Spinal cord (tissue), 10 donors: ENCODE data around the gene MIA2. TPM values are rescaled to one million over a fixed set of nuclear protein-coding genes. Genes with fewer than 3 reads are reported as not detected.
A peak's percentile ranks its signal among the peaks of the same experiment; 100 is the strongest.
"Not testable (repeated sequence)": the region's sequence is repeated elsewhere in the genome, so short reads cannot be mapped to it uniquely, and the experiment has no call there.

Experiments
- DNase-seq, 6 donors: peaks; one replicate each; pipeline versions ENCODE4 v3.0.0 to v3.0.0-alpha.2; 2013 to 2015; ENCODE audit warnings: low spot score in 6 of 6, low read depth in 4 of 6
- H3K27ac ChIP-seq: one replicate; pipeline ENCODE4 v1.5.1; 2013; ENCODE audit warnings: low read depth, low read length, control low read depth
- H3K27me3 ChIP-seq: one replicate; pipeline ENCODE4 v1.6.1; 2013; ENCODE audit warnings: low read length; ENCODE audit not compliant: control insufficient read depth, insufficient read depth
- H3K36me3 ChIP-seq: one replicate; pipeline ENCODE4 v1.6.1; 2013; ENCODE audit warnings: low read length; ENCODE audit not compliant: control insufficient read depth, insufficient read depth
- H3K4me1 ChIP-seq: one replicate; pipeline ENCODE4 v1.6.1; 2013; ENCODE audit warnings: low read length; ENCODE audit not compliant: control insufficient read depth, insufficient read depth
- H3K4me3 ChIP-seq: one replicate; pipeline ENCODE4 v1.5.1; 2013; ENCODE audit warnings: low read depth, low read length, control low read depth
- H3K9me3 ChIP-seq: one replicate; pipeline ENCODE4 v1.6.1; 2013; ENCODE audit warnings: low read length; ENCODE audit not compliant: control insufficient read depth, insufficient read depth
- WGBS: methylation state at CpG from one replicate; pipeline ENCODE4 v1.1.5; 2013; ENCODE audit warnings: missing lambda C conversion rate; ENCODE audit not compliant: insufficient coverage; 5-methylcytosine and 5-hydroxymethylcytosine counted together
- polyA plus RNA-seq, 2 donors: library from polyadenylated mRNA; unstranded; fragments of 120-200 nt; gene quantifications; one replicate each; pipeline ENCODE4 v1.2.1, GENCODE V29; 2013; ENCODE audit not compliant: insufficient read length in 2 of 2
- total RNA-seq, 2 donors: library from RNA; depleted of rRNA in 1 of 2; stranded (reverse); fragments of 120-200 nt in 1 of 2; fragments of >200 nt in 1 of 2; gene quantifications; one replicate each; pipeline versions ENCODE4 v1.2.3 to v1.2.4, GENCODE V29; 2013 to 2014
- donor health status: healthy.

Gene MIA2
- total and polyA plus RNA-seq, 4 donors = 14.2 to 31.1 (median 24.4) TPM

DNA sequence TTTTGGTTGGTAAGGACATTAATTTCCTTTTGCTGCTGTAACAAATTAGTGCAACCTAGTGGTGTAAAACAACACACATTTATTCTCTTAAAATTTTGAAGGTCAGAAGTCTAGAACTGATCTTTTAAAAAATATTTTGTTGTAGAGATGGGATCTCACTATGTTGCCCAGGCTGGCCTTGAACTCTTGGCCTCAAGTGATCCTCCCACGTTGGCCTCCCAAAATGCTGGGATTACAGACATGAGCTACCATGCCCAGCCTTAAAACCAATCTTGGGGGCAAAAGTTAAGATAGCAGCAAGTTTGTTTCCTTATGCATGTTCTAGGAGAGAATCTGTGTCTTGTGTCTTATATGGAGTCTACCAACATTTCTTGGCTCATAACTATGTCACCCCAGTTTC is 55.8 kb downstream of the MIA2 start:
- no peak for DNase-seq
- no peaks in the 10 kb centered on the region for H3K27me3 ChIP-seq
- no peaks in the 10 kb centered on the region for H3K4me1 ChIP-seq
- H3K36me3 ChIP-seq = peaks cover 6% of the 10 kb centered on the region
- no peaks in the 10 kb centered on the region for H3K9me3 ChIP-seq
- no peak overlapping the region for H3K27ac ChIP-seq
- no peak overlapping the region for H3K4me3 ChIP-seq
- WGBS = 80% methylated on average over 1 of the region's 1 CpG

- no peak overlapping the region for H3K4me3 ChIP-seq
- no peaks in the 10 kb centered on the region for H3K4me1 ChIP-seq
- no peaks in the 10 kb centered on the region for H3K27me3 ChIP-seq
- H3K9me3 ChIP-seq = no peaks in the 10 kb centered on the region
- no peak for DNase-seq
- no peak overlapping the region for H3K27ac ChIP-seq
- peaks cover 4% of the 10 kb centered on the region for H3K36me3 ChIP-seq
- 100% methylated on average over 1 of the region's 4 CpGs for WGBS
Measured at GRCh38 chr14:39291701-39292100, 58.0 kb downstream of the MIA2 start.

- no CpG with 5 or more reads among the region's 2 CpGs for WGBS
- Histone ChIP-seq H3K9me3 (no peaks in the 10 kb centered on the region), H3K27me3 (no peaks in the 10 kb centered on the region), H3K4me1 (no peaks in the 10 kb centered on the region), H3K27ac (no peak overlapping the region), H3K4me3 (no peak overlapping the region), H3K36me3 (peaks cover 9% of the 10 kb centered on the region)
- no peak for DNase-seq
Measured at GRCh38 chr14:39293629-39294028, 59.9 kb downstream of the MIA2 start.

DNA sequence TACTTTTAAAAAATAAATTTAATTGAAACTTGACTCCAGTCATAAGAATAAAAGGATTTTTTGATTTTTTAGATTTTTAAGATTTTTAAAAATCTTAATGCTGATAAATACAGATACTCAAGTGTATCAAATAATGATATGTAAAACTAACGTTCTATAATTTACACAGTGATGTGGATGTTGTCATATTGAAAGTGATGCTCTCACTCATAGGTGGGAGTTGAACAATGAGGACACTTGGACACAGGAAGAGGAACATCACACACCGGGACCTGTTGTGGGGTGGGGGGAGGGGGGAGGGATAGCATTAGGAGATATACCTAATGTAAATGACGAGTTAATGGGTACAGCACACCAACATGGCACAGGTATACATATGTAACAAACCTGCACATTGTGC is 66.7 kb downstream of the MIA2 start:
- no CpG with 5 or more reads among the region's 3 CpGs for WGBS
- not testable (repeated sequence) for DNase-seq

GRCh38 chr14:39302124-39302810 is 68.6 kb downstream of the MIA2 start:
- H3K4me1 ChIP-seq = no peaks in the 10 kb centered on the region
- peak in 1 of 6 donors; percentile 2 for DNase-seq
- H3K36me3 ChIP-seq = peaks cover 6% of the 10 kb centered on the region
- no peak overlapping the region for H3K4me3 ChIP-seq
- H3K9me3 ChIP-seq = no peaks in the 10 kb centered on the region
- H3K27me3 ChIP-seq = no peaks in the 10 kb centered on the region
- 100% methylated on average over 2 of the region's 4 CpGs for WGBS
- H3K27ac ChIP-seq = no peak overlapping the region

More for the DNA sequence above, 66.7 kb downstream of the MIA2 start:
- H3K36me3 ChIP-seq = peaks cover 12% of the 10 kb centered on the region
- not testable (repeated sequence) for H3K27ac ChIP-seq, H3K9me3 ChIP-seq, H3K4me1 ChIP-seq, H3K27me3 ChIP-seq, H3K4me3 ChIP-seq

DNA sequence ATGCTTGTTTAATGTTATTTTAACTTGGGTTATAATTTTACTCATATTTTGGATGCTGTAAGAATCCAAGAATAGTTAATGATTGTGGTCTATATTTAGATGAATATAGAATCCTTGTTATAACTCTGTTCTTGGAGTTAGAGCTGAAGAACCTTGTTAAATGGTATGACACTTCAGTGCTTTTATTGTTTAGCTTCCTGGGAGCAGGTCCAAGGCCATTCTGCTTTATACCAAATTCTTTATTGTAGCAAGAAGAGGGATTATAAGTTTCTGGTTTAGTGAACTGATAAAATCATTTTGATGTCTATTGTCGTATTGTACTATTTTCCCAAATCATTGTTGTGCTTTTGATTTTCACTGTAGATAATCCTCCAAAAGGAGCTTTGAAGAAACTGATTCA is 69.4 kb downstream of the MIA2 start:
- no peak for DNase-seq
- no peaks in the 10 kb centered on the region for H3K4me1 ChIP-seq
- H3K27me3 ChIP-seq = no peaks in the 10 kb centered on the region
- no peak overlapping the region for H3K27ac ChIP-seq
- no peaks in the 10 kb centered on the region for H3K9me3 ChIP-seq
- WGBS = no CpG with 5 or more reads among the region's 1 CpG
- peaks cover 3% of the 10 kb centered on the region for H3K36me3 ChIP-seq
- no peak overlapping the region for H3K4me3 ChIP-seq

DNA sequence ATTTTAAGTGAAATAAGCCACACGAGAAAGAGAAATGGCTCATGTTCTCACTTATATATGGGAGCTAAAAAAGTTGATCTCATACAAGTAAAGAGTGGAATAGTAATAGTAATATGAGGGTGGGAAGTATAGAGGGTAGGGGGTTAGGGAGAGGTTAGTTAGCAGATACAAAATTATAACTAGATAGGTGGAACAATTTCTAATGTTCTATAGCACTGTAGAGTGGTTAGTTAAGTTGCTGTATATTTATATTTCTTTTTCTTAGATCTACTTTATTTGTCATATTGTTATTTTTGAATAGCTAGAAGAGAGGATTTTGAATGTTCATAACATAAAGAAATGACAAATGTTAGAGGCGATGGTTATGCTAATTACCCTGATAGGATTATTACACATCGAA is 74.1 kb downstream of the MIA2 start:
- no peak for DNase-seq
- no peaks in the 10 kb centered on the region for H3K27me3 ChIP-seq
- 60% methylated on average over 1 of the region's 3 CpGs for WGBS
- no peak overlapping the region for H3K4me3 ChIP-seq
- no peaks in the 10 kb centered on the region for H3K4me1 ChIP-seq
- H3K27ac ChIP-seq = no peak overlapping the region
- no peaks in the 10 kb centered on the region for H3K36me3 ChIP-seq
- no peaks in the 10 kb centered on the region for H3K9me3 ChIP-seq

- Histone ChIP-seq H3K4me1 (no peaks in the 10 kb centered on the region), H3K36me3 (peaks cover 3% of the 10 kb centered on the region), H3K4me3 (no peak overlapping the region), H3K27me3 (no peaks in the 10 kb centered on the region), H3K27ac (no peak overlapping the region), H3K9me3 (no peaks in the 10 kb centered on the region)
- no peak for DNase-seq
Measured at GRCh38 chr14:39310051-39310450, 76.3 kb downstream of the MIA2 start.

DNA sequence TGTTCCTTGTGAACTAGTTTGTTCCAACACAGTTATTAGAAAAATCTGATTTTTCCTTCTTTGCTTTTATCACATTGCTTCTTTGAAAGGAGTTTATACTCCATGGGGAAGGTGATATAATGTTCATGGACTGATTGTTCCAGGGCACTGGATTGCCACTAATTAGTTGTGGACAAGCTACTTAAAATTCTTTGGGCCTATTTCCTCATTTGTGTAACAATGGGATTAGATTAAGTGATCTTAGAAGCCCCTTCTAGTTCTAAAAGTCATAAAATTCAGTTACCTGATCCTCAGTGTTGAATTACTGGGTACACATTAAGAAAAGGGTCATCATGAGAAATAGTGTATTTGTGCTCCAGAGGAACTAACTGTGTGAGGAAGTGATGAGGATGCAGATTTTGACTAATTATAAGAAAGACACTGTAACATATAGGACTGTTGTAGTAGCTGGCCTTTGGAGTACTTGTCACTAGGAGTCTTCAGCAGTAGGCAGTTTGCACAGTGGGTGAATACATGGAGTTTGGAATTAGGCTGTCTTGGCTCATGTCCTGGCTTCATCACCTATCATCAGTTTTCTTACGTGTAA is 82.2 kb downstream of the MIA2 start:
- WGBS = no CpG with 5 or more reads among the region's 1 CpG
- no peaks in the 10 kb centered on the region for H3K4me1 ChIP-seq

DNA sequence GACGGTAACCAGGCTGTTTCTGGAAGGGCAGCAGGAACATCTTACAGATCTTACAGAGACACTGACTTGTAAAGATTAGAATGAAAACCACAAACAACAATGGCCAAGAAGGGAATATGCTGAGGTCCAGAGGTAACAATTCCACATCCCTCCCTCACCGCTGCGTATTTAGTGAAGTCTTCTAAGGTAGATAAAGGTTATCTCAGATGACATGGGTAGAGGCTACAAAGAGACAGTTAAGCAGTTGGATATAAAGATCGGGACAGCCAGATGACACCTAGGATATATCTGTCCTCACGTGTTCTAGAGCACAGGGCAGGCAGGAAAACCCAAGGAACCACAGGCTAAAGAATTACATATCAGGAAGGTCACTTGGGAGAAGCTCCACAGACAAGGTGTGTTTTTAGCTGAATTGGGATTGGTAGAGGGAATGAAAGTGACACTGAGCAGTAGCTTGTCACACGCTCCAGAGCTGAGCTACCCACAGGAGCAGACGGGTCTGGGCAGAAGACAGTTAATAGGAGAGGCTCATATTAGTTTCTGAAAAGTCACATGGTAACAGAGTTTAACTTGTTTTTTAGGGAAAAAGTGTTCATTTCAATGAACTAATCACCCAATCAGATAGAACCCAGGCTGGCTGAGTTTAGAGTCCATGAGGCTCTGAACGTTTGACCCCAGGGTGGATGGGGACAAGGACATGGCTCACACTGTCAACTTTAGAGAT is 83.3 kb downstream of the MIA2 start:
- no peaks in the 10 kb centered on the region for H3K4me1 ChIP-seq
- H3K27ac ChIP-seq = no peak overlapping the region
- WGBS = 92% methylated on average over 3 of the region's 8 CpGs
- peaks cover 3% of the 10 kb centered on the region for H3K36me3 ChIP-seq
- no peaks in the 10 kb centered on the region for H3K9me3 ChIP-seq
- H3K4me3 ChIP-seq = no peak overlapping the region
- DNase-seq = no peak
- H3K27me3 ChIP-seq = no peaks in the 10 kb centered on the region

More for the DNA sequence above, 82.2 kb downstream of the MIA2 start:
- Histone ChIP-seq H3K36me3 (peaks cover 3% of the 10 kb centered on the region), H3K4me3 (no peak overlapping the region), H3K9me3 (no peaks in the 10 kb centered on the region), H3K27me3 (no peaks in the 10 kb centered on the region), H3K27ac (no peak overlapping the region)
- no peak for DNase-seq
